Measurements from ENCODE around the gene RPL35A. TPM values are rescaled to one million over a fixed set of nuclear protein-coding genes. Genes with fewer than 3 reads are reported as not detected.

Gene RPL35A
- total and polyA plus RNA-seq, 2 of the 4 experiments (the other 2 are of a cell fraction) = 906 to 1,064 TPM

DNA sequence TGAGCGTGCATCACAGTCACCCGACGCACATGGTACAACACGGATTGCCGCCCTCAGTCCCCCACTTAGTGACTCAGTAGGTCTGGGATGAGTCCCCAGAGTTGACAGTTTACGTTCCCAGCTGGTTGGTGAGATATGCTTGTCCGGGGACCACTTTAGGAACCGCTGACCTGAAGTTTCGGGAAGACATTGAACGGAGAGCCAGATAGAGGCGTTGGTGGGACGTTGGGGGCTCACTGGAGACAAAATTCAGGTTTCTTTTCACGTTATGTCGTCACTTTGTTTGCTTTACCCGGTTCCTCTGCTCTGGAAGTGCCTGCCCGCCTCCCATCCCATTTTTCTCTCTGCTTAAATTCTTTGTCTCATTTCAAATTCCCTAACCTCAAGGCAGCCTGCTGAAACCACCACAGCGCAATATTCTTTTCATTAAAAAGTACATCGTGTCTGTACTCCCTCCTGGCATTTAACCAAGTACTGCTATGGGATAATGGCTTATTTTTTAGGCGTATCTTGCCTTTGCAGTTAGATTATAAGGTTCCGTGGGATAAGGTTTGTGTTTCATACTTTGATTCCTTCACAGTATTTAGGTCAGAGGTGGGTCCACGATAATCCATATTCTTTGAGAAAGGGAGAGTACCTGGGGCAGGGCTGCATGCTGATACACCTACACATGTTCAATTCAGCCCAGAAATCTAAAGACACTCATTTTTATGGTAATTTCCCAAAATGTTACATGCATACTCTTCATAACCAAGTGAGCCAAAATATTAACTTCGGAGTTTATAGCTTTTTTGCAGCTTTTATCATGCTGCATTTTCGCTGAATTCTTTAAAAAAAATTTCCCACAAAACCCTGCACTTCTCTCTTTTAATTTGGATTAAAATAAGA is 10.9 kb downstream of the RPL35A start:
- Histone ChIP-seq H3K9ac (ENCODE audit: low read depth, low read length) (peak overlapping the region; percentile 35), H3K4me2 (ENCODE audit: low read depth, low read length) (peak overlapping the region; percentile 95), H4K20me1 (ENCODE audit: insufficient read depth, low read length) (peaks cover 12% of the 10 kb centered on the region), H3K56ac (ENCODE audit: extremely low read depth, insufficient read depth, low read length) (peak overlapping the region; percentile 52), H2AK5ac (ENCODE audit: low read depth, low read length) (no peak overlapping the region), H3K36me3 (ENCODE audit: control insufficient read depth, insufficient read depth, low read length) (peaks cover 2% of the 10 kb centered on the region), H3K18ac (ENCODE audit: low read depth, low read length) (no peak overlapping the region), H3K14ac (replicated peaks; ENCODE audit: low read depth, low read length) (peak overlapping the region; percentile 92), H2AFZ (replicated peaks; ENCODE audit: low read length, poor library complexity) (peak overlapping the region; percentile 96), H4K5ac (ENCODE audit: low read depth, low read length) (no peak overlapping the region; the same call in 1 of the 2 replicates), H3K9me1 (ENCODE audit: insufficient read depth, low read length) (0 out of 2 replicates have a peak, but pooled peaks cover 3% of the 10 kb centered on the region), H3K4ac (ENCODE audit: low read depth, low read length) (peak overlapping the region; percentile 34), H2BK20ac (ENCODE audit: low read depth, low read length) (no peak overlapping the region), H2AK9ac (replicated peaks; ENCODE audit: low read depth, low read length, poor library complexity) (peak overlapping the region; percentile 80), H2BK120ac (ENCODE audit: low read depth, low read length) (0 out of 2 replicates have a peak overlapping the region, but pooled peaks have one; percentile 9), H3K4me3 (ENCODE audit: insufficient read depth, low read depth, low read length) (peak overlapping the region; percentile 64), H3K79me1 (ENCODE audit: low read depth in 1 of 2, low read length in 2 of 2) (peaks cover 10 to 29% of the 10 kb centered on the region in 2 experiments), H3K9me3 (ENCODE audit: control insufficient read depth, insufficient read depth, low read length) (no peaks in the 10 kb centered on the region), H3K4me1 (ENCODE audit: control insufficient read depth, insufficient read depth, low read length) (0 out of 2 replicates have a peak, but pooled peaks cover 3% of the 10 kb centered on the region), H2BK15ac (ENCODE audit: low read depth, low read length) (no peak overlapping the region), H3K23ac (ENCODE audit: low read depth, low read length) (peak overlapping the region; percentile 87), H4K8ac (ENCODE audit: low read depth in 2 of 2, low read length in 2 of 2) (peak overlapping the region; percentile 28 to 82; a peak in 2 of 4 replicates), H2BK5ac (ENCODE audit: low read depth, low read length, poor library complexity, severe bottlenecking) (no peak overlapping the region), H3K27me3 (ENCODE audit: control insufficient read depth, insufficient read depth, low read length) (no peaks in the 10 kb centered on the region), H4K91ac (ENCODE audit: insufficient read depth, low read depth, low read length) (peak overlapping the region; percentile 56), H3K27ac (ENCODE audit: insufficient read depth, low read length) (peak overlapping the region; percentile 28)
- POLR2A ChIA-PET (ENCODE audit: unreplicated experiment) = no interaction called here
- BruUV-seq (replicated peaks) = no TSS peak
- CTCF ChIA-PET = interaction anchor here (1.1 kb wide), 1 partner anchor 18 kb away, joined by 5 read pairs; no protein-coding TSS in a partner anchor
- dilution Hi-C loops (cut with HindIII; ENCODE audit: low sequenced_read_pairs, unreplicated experiment) (no loop called here), intact Hi-C loops (cut with micrococcal nuclease) (loop anchor here (10.0 kb wide), 1 partner anchor 114 kb away; no protein-coding TSS in a partner anchor), in situ Hi-C loops (cut with MboI; ENCODE audit: low sequenced_read_pairs) (no loop called here)
- ATAC-seq (ENCODE audit: low read depth) = no peak
- WGBS, 2 experiments (ENCODE audit: extremely low coverage in 2 of 2, insufficient read length in 1 of 2) = 0% methylated on average over 5 of the region's 23 CpGs; no CpG with 5 or more reads in 1 of the 2 experiments
- DNase-seq = no peak
- TF ChIP-seq RAD21 (IDR thresholded peaks at IDR 0.05; ENCODE audit: low read length) (no peak), NFE2L2 (IDR thresholded peaks at IDR 0.05; ENCODE audit: low read depth, low read length) (no peak), MAFK (IDR thresholded peaks at IDR 0.05; ENCODE audit: low read depth, low read length) (no peak), POLR2A (IDR thresholded peaks at IDR 0.05; ENCODE audit: low read depth, low read length) (no peak), CEBPB (IDR thresholded peaks at IDR 0.05; ENCODE audit: low read depth, low read length) (no peak), SMC3 (IDR thresholded peaks at IDR 0.05; ENCODE audit: low read depth, low read length) (no peak), MXI1 (IDR thresholded peaks at IDR 0.05; ENCODE audit: borderline replicate concordance, low read depth, low read length) (peak; percentile 70; the same call in 1 of the 2 replicates), RFX5 (IDR thresholded peaks at IDR 0.05; ENCODE audit: low read depth, low read length) (no peak), BHLHE40 (IDR thresholded peaks at IDR 0.05; ENCODE audit: low read depth, low read length) (peak; percentile 73), ELK1 (IDR thresholded peaks at IDR 0.05; ENCODE audit: borderline replicate concordance, low read depth, low read length) (no peak), MAZ (IDR thresholded peaks at IDR 0.05; ENCODE audit: borderline replicate concordance, low read depth, low read length) (no peak)
- TF ChIP-seq, protein P1, sequence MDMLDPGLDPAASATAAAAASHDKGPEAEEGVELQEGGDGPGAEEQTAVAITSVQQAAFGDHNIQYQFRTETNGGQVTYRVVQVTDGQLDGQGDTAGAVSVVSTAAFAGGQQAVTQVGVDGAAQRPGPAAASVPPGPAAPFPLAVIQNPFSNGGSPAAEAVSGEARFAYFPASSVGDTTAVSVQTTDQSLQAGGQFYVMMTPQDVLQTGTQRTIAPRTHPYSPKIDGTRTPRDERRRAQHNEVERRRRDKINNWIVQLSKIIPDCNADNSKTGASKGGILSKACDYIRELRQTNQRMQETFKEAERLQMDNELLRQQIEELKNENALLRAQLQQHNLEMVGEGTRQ (IDR thresholded peaks at IDR 0.05; ENCODE audit: low read depth, low read length) = no peak; the same call in 1 of the 2 replicates
- TF ChIP-seq, protein P2, sequence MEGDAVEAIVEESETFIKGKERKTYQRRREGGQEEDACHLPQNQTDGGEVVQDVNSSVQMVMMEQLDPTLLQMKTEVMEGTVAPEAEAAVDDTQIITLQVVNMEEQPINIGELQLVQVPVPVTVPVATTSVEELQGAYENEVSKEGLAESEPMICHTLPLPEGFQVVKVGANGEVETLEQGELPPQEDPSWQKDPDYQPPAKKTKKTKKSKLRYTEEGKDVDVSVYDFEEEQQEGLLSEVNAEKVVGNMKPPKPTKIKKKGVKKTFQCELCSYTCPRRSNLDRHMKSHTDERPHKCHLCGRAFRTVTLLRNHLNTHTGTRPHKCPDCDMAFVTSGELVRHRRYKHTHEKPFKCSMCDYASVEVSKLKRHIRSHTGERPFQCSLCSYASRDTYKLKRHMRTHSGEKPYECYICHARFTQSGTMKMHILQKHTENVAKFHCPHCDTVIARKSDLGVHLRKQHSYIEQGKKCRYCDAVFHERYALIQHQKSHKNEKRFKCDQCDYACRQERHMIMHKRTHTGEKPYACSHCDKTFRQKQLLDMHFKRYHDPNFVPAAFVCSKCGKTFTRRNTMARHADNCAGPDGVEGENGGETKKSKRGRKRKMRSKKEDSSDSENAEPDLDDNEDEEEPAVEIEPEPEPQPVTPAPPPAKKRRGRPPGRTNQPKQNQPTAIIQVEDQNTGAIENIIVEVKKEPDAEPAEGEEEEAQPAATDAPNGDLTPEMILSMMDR (conservative IDR thresholded peaks at IDR 0.05; ENCODE audit: low read depth, low read length) = no peak
